Body of pancreas (tissue), 4 donors: ENCODE results near the gene PEX11B.

Experiments
- POLR2A ChIP-seq, 3 donors: fragments of 450-650 bp; IDR thresholded peaks; one replicate each; pipeline ENCODE4 v1.6.1; 2016; ENCODE audit warnings: antibody characterized with exemption in 3 of 3, mild to moderate bottlenecking in 2 of 3
- TF ChIP-seq, protein P1 (sequence below), 7 experiments: fragments of 450-650 bp in 4 of 7; fragments of 200-600 bp in 3 of 7; sonication (generic) in 3 of 7; IDR thresholded peaks; one replicate each; pipeline ENCODE4 v1.5.1; 2016 to 2019; ENCODE audit warnings: antibody characterized with exemption in 7 of 7

DNA sequence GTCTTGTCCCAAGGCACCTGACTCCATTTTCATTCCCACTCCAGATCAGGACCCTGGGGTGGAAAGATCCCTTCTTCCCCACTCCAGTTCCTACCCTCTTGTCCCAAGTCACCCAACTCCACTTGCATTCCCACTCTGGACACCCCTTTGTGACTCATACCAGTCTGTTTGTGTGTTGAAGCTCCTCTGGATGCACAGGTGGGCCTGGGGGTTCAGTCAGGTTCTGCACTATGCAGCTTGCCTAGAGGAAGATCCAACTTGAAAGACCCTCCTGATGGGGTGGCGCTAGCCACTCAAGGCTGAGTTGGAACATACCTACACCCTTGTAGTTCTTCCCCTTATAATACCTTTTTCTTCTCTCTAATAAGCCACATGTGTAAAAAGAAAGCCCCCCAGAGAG, 23.0 kb downstream of the PEX11B start:
- TF ChIP-seq, protein P1, sequence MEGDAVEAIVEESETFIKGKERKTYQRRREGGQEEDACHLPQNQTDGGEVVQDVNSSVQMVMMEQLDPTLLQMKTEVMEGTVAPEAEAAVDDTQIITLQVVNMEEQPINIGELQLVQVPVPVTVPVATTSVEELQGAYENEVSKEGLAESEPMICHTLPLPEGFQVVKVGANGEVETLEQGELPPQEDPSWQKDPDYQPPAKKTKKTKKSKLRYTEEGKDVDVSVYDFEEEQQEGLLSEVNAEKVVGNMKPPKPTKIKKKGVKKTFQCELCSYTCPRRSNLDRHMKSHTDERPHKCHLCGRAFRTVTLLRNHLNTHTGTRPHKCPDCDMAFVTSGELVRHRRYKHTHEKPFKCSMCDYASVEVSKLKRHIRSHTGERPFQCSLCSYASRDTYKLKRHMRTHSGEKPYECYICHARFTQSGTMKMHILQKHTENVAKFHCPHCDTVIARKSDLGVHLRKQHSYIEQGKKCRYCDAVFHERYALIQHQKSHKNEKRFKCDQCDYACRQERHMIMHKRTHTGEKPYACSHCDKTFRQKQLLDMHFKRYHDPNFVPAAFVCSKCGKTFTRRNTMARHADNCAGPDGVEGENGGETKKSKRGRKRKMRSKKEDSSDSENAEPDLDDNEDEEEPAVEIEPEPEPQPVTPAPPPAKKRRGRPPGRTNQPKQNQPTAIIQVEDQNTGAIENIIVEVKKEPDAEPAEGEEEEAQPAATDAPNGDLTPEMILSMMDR (IDR thresholded peaks at IDR 0.05), result no peak
- TF ChIP-seq POLR2A (IDR thresholded peaks at IDR 0.05), result no peak
